OCI-LY7 (cell line): ENCODE results near the gene PKN2. TPM values are rescaled to one million over a fixed set of nuclear protein-coding genes. Genes with fewer than 3 reads are reported as not detected.

Experiments
- BruUV-seq: library from RNA; stranded (reverse); fragments of 400-500 nt; replicated peaks from 2 replicates; lab custom pipeline; 2021; lab: Mats Ljungman, UMichigan
- CTCF ChIA-PET: fragments of 300-600 bp; sonication (Branson Sonifier 250); formaldehyde crosslinking; loops from one replicate; lab custom pipeline; 2022; ENCODE audit warnings: antibody characterized with exemption; ENCODE audit not compliant: unreplicated experiment; lab: Charles Lee
- POLR2A ChIA-PET: fragments of 300-600 bp; sonication (Branson Sonifier 250); formaldehyde crosslinking; loops from one replicate; lab custom pipeline; 2022; ENCODE audit warnings: antibody characterized with exemption; lab: Charles Lee
- DNase-seq: peaks from one replicate; pipeline ENCODE4 v3.0.0-alpha.2; 2015; ENCODE audit warnings: low spot score
- H2AFZ ChIP-seq: fragments of 200-600 bp; sonication (generic), shearing (Covaris generic); 2 replicates; pipeline ENCODE4 v1.6.1; 2014; ENCODE audit warnings: mild to moderate bottlenecking, antibody characterized with exemption, low read length, moderate library complexity
- H3K27ac ChIP-seq: fragments of 200-600 bp; sonication (generic); 2 replicates; pipeline ENCODE4 v1.5.1; 2014; ENCODE audit warnings: mixed run types, low read depth, mild to moderate bottlenecking, moderate library complexity, low read length, inconsistent platforms; ENCODE audit not compliant: poor library complexity, severe bottlenecking
- H3K36me3 ChIP-seq: fragments of 200-600 bp; sonication (generic); 2 replicates; pipeline ENCODE4 v1.6.1; 2014; ENCODE audit warnings: mild to moderate bottlenecking, antibody characterized with exemption, low read length, moderate library complexity, mixed read lengths; ENCODE audit not compliant: insufficient read depth
- H3K4me1 ChIP-seq: fragments of 200-600 bp; sonication (generic); 2 replicates; pipeline ENCODE4 v1.5.1; 2014; ENCODE audit warnings: mild to moderate bottlenecking, low read length; ENCODE audit not compliant: insufficient read depth, poor library complexity, severe bottlenecking
- H3K4me2 ChIP-seq: fragments of 200-600 bp; sonication (generic); 2 replicates; pipeline ENCODE4 v1.6.1; 2014; ENCODE audit warnings: mild to moderate bottlenecking, low read length
- H3K4me3 ChIP-seq: fragments of 200-600 bp; sonication (generic); 2 replicates; pipeline ENCODE4 v1.5.1; 2014; ENCODE audit warnings: mild to moderate bottlenecking, low read depth, low read length; ENCODE audit not compliant: poor library complexity, severe bottlenecking
- H3K79me2 ChIP-seq: fragments of 200-600 bp; sonication (generic); 2 replicates; pipeline ENCODE4 v1.6.1; 2016; ENCODE audit warnings: low read depth, mild to moderate bottlenecking, low read length, moderate library complexity, mixed read lengths; ENCODE audit not compliant: insufficient read depth
- H3K9me2 ChIP-seq: fragments of 200-600 bp; sonication (generic); 2 replicates; pipeline ENCODE4 v1.6.1; 2016; ENCODE audit warnings: mild to moderate bottlenecking, low read length, mixed read lengths; ENCODE audit not compliant: insufficient read depth
- H3K9me3 ChIP-seq: fragments of 200-600 bp; sonication (generic); 2 replicates; pipeline ENCODE4 v1.6.1; 2014; ENCODE audit warnings: mild to moderate bottlenecking, mixed run types, low read length, mixed read lengths
- H4K20me1 ChIP-seq: fragments of 200-600 bp; sonication (generic); 2 replicates; pipeline ENCODE4 v1.6.1; 2014; ENCODE audit warnings: mild to moderate bottlenecking, antibody characterized with exemption, low read length, moderate library complexity, mixed read lengths; ENCODE audit not compliant: insufficient read depth
- CTCF ChIP-seq: fragments of 200-600 bp; sonication (generic); conservative IDR thresholded peaks from 2 replicates; pipeline ENCODE4 v1.5.1; 2014; ENCODE audit warnings: mild to moderate bottlenecking, antibody characterized with exemption, low read length, moderate library complexity, mixed read lengths
- EZH2phosphoT487 ChIP-seq: fragments of 200-600 bp; sonication (generic); IDR thresholded peaks from 2 replicates; pipeline ENCODE4 v1.6.1; 2018; ENCODE audit warnings: low read depth, borderline replicate concordance, mild to moderate bottlenecking, mixed run types, antibody characterized with exemption, low read length, moderate library complexity, mixed read lengths
- intact Hi-C: fragments of 100-400 bp; cut with micrococcal nuclease; formaldehyde crosslinking; loops from one replicate; pipeline ENCODE4 v1.10.0; 2022; ENCODE audit not compliant: unreplicated experiment
- total RNA-seq, 2 experiments: library from RNA; depleted of rRNA in 1 of 2; stranded (reverse); fragments of >200 nt in 1 of 2; shearing (Covaris generic) in 1 of 2; gene quantifications; 2 replicates each; pipeline ENCODE4 v1.2.3, GENCODE V29; 2014 to 2022

The PKN2 gene
- total RNA-seq, 2 experiments from 2014 or later, result 22.3 to 28.2 TPM

- intact Hi-C loops, result loop anchor here (2.0 kb wide), 1 partner anchor 1350 kb away; no protein-coding TSS in a partner anchor
- CTCF ChIA-PET, result no interaction called here
Measured at GRCh38 chr1:88685259-88685620, 1.2 kb downstream of the PKN2 start.

GRCh38 chr1:88691540-88691939, 7.5 kb downstream of the PKN2 start:
- H3K4me2 ChIP-seq, result no peak overlapping the region
- no peaks in the 10 kb centered on the region for H3K9me2 ChIP-seq
- peaks cover 33% of the 10 kb centered on the region for H4K20me1 ChIP-seq
- H2AFZ ChIP-seq, result no peak overlapping the region
- intact Hi-C loops, result no loop called here
- no peak overlapping the region for H3K27ac ChIP-seq
- peaks cover 34% of the 10 kb centered on the region for H3K36me3 ChIP-seq
- ChIA-PET CTCF (no interaction called here), POLR2A (no interaction called here)
- no peaks in the 10 kb centered on the region for H3K9me3 ChIP-seq
- peaks cover 93% of the 10 kb centered on the region for H3K79me2 ChIP-seq
- DNase-seq, result no peak
- BruUV-seq, result no TSS peak
- no peak overlapping the region for H3K4me3 ChIP-seq
- TF ChIP-seq CTCF, result no peak
- no peak for TF ChIP-seq EZH2phosphoT487
- H3K4me1 ChIP-seq, result peaks cover 6% of the 10 kb centered on the region

More at GRCh38 chr1:88685259-88685620, 1.2 kb downstream of the PKN2 start:
- TF ChIP-seq EZH2phosphoT487 (no peak), CTCF (no peak)
- POLR2A ChIA-PET, result interaction anchor here (0.5 to 5.9 kb wide), 14 partner anchors 11 to 1971 kb away, joined by 3 to 43 read pairs (median 4); partner anchors contain the start of gene GTF2B
- H4K20me1 ChIP-seq, result peaks cover 30% of the 10 kb centered on the region
- H3K36me3 ChIP-seq, result peaks cover 19% of the 10 kb centered on the region
- peak overlapping the region; percentile 91 for H3K4me2 ChIP-seq
- H3K79me2 ChIP-seq, result peaks cover 61% of the 10 kb centered on the region
- peak overlapping the region; percentile 66; the same call in 1 of the 2 replicates for H2AFZ ChIP-seq
- TSS peak; percentile 60 for BruUV-seq
- H3K9me2 ChIP-seq, result no peaks in the 10 kb centered on the region
- DNase-seq, result no peak
- peaks cover 20% of the 10 kb centered on the region for H3K4me1 ChIP-seq
- H3K27ac ChIP-seq, result peak overlapping the region; percentile 87
- H3K9me3 ChIP-seq, result no peaks in the 10 kb centered on the region
- peak overlapping the region; percentile 90 for H3K4me3 ChIP-seq

DNA sequence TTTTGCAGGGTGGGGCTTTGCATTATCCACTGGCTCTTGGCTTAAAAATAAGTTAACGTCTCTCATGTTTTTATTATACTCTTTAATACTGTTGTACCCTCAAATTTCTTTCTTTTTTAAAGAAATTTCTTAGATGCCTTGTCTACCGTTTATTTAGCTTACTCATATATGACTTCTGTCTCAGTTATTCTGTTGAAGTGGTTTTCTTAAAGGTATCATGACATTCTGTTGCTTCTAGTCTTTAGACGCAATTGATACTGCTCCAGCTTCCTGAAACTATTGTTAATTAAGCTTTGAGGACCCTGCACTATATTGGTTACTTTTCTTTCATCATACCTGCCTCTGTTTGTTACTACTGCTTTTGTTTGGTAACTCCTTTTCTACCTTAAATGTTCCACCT, 11.7 kb downstream of the PKN2 start:
- H3K4me3 ChIP-seq, result no peak overlapping the region
- ChIA-PET CTCF (no interaction called here), POLR2A (interaction anchor here (0.6 to 4.2 kb wide), 2 partner anchors 10 to 155 kb away, joined by 3 to 43 read pairs; partner anchors contain the start of gene PKN2)
- peaks cover 25% of the 10 kb centered on the region for H3K36me3 ChIP-seq
- H2AFZ ChIP-seq, result no peak overlapping the region
- DNase-seq, result no peak
- H3K4me2 ChIP-seq, result no peak overlapping the region
- peaks cover 24% of the 10 kb centered on the region for H4K20me1 ChIP-seq
- H3K4me1 ChIP-seq, result peaks cover 21% of the 10 kb centered on the region
- intact Hi-C loops, result no loop called here
- TF ChIP-seq CTCF (no peak), EZH2phosphoT487 (no peak)
- H3K27ac ChIP-seq, result no peak overlapping the region
- peaks cover 95% of the 10 kb centered on the region for H3K79me2 ChIP-seq
- no peaks in the 10 kb centered on the region for H3K9me3 ChIP-seq
- no peaks in the 10 kb centered on the region for H3K9me2 ChIP-seq
- BruUV-seq, result no TSS peak
